ENCODE data around the gene SAP30L. TPM values are rescaled to one million over a fixed set of nuclear protein-coding genes. Genes with fewer than 3 reads are reported as not detected.

SAP30L gene
- total RNA-seq, 1 donor from 2014 or later: 37.7 TPM

DNA sequence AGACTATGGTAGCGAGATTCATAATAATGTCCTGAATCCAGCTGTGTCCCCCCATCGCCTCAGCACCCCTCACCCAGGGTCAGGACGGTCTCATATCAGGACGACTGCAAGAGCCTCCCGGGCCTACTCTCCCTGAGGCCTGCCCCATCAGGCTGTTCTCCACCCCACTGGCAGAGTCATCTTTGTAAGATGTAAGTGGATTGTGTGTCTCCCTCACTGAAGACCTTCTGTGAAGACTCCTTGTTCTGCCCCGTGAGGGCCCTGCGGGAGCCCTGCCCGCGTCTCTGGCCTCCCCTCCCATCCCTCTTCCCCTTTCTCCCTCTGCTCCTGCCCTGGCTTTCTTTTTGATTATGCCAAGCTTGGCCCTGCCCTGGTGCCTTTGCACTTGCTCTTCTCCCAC lies 43.9 kb upstream of the SAP30L start:
- Mint-ChIP-seq H3K9me3 (ENCODE audit: low read depth) (no peaks in the 10 kb centered on the region), H3K4me3 (ENCODE audit: low read depth) (no peak overlapping the region), H3K27me3 (peaks cover 21% of the 10 kb centered on the region), H3K4me1 (ENCODE audit: low read depth) (peaks cover 4% of the 10 kb centered on the region), H3K36me3 (ENCODE audit: insufficient read depth) (no peaks in the 10 kb centered on the region), H3K27ac (no peak overlapping the region)
- DNase-seq (ENCODE audit: low spot score, unreplicated experiment): no peak
- TF ChIP-seq, protein P1, sequence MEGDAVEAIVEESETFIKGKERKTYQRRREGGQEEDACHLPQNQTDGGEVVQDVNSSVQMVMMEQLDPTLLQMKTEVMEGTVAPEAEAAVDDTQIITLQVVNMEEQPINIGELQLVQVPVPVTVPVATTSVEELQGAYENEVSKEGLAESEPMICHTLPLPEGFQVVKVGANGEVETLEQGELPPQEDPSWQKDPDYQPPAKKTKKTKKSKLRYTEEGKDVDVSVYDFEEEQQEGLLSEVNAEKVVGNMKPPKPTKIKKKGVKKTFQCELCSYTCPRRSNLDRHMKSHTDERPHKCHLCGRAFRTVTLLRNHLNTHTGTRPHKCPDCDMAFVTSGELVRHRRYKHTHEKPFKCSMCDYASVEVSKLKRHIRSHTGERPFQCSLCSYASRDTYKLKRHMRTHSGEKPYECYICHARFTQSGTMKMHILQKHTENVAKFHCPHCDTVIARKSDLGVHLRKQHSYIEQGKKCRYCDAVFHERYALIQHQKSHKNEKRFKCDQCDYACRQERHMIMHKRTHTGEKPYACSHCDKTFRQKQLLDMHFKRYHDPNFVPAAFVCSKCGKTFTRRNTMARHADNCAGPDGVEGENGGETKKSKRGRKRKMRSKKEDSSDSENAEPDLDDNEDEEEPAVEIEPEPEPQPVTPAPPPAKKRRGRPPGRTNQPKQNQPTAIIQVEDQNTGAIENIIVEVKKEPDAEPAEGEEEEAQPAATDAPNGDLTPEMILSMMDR (IDR thresholded peaks at IDR 0.05; ENCODE audit: unreplicated experiment): no peak

- TF ChIP-seq, protein P1 (IDR thresholded peaks at IDR 0.05; ENCODE audit: unreplicated experiment): no peak
- H3K27ac Mint-ChIP-seq: no peak overlapping the region
- H3K9me3 Mint-ChIP-seq (ENCODE audit: low read depth): no peaks in the 10 kb centered on the region
- no peak overlapping the region for H3K4me3 Mint-ChIP-seq (ENCODE audit: low read depth)
- H3K27me3 Mint-ChIP-seq: peaks cover 23% of the 10 kb centered on the region
- no peak for DNase-seq (ENCODE audit: low spot score, unreplicated experiment)
- peaks cover 6% of the 10 kb centered on the region for H3K4me1 Mint-ChIP-seq (ENCODE audit: low read depth)
- no peaks in the 10 kb centered on the region for H3K36me3 Mint-ChIP-seq (ENCODE audit: insufficient read depth)
Measured at GRCh38 chr5:154402611-154403010, 43.2 kb upstream of the SAP30L start.

DNA sequence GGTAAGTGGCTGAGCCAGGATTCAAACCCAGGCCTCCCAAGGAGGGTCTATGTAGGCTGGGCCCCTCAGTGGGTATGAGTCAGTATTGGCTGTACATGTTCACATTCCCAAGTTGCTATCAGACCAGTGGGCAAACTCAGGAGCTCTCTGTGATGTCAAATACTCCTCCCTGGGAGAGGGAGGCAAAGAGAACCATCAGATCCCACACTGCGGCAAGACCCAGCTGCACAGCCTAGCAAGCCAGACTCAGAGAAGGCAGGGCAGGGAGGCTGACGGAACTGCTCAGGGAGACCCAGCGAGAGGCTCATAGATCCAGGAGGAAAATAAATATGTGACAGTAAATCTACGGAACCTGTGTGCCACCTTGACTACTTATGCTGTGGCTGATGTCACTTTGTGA lies 42.6 kb upstream of the SAP30L start:
- Mint-ChIP-seq H3K4me1 (ENCODE audit: low read depth) (peaks cover 9% of the 10 kb centered on the region), H3K4me3 (ENCODE audit: low read depth) (no peak overlapping the region), H3K36me3 (ENCODE audit: insufficient read depth) (no peaks in the 10 kb centered on the region), H3K9me3 (ENCODE audit: low read depth) (no peaks in the 10 kb centered on the region), H3K27me3 (peaks cover 23% of the 10 kb centered on the region), H3K27ac (no peak overlapping the region)
- TF ChIP-seq, protein P1 (IDR thresholded peaks at IDR 0.05; ENCODE audit: unreplicated experiment): no peak
- no peak for DNase-seq (ENCODE audit: low spot score, unreplicated experiment)

DNA sequence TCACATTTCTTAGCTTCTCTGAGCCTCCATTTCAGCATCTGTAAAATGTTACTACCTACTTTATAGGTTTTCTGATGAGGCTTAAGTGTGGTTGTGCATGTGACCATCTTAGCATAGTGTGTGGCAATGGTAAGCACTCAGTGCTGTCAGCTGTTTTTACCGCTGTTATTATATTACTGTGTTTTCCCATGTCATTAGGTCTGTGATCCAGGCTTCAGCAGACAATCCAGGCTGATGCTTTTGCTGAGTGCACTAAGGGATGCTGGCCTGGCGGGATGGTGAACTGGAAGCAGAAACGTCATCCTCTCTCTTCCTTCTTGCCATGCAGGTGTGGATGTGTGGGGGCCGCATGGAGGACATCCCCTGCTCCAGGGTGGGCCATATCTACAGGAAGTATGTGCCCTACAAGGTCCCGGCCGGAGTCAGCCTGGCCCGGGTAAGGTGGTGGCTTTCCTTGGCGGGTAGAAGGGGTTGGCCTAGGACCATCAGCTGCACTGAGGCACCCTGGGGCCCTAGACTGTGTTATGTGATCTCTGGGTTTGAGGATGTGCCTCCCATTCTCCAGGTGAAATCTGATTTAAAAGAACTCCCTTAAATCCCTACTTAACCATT lies 41.9 kb upstream of the SAP30L start:
- TF ChIP-seq, protein P1 (IDR thresholded peaks at IDR 0.05; ENCODE audit: unreplicated experiment): no peak

GRCh38 chr5:154405078-154405792 lies 40.6 kb upstream of the SAP30L start:
- Mint-ChIP-seq H3K27me3 (peaks cover 23% of the 10 kb centered on the region), H3K4me1 (ENCODE audit: low read depth) (peaks cover 9% of the 10 kb centered on the region), H3K4me3 (ENCODE audit: low read depth) (peak overlapping the region; percentile 63), H3K9me3 (ENCODE audit: low read depth) (no peaks in the 10 kb centered on the region), H3K27ac (no peak overlapping the region), H3K36me3 (ENCODE audit: insufficient read depth) (no peaks in the 10 kb centered on the region)
- TF ChIP-seq, protein P1 (IDR thresholded peaks at IDR 0.05; ENCODE audit: unreplicated experiment): peak; percentile 92
- DNase-seq (ENCODE audit: low spot score, unreplicated experiment): peak; percentile 67

More for the DNA sequence above, 41.9 kb upstream of the SAP30L start:
- Mint-ChIP-seq H3K9me3 (ENCODE audit: low read depth) (no peaks in the 10 kb centered on the region), H3K4me1 (ENCODE audit: low read depth) (peaks cover 9% of the 10 kb centered on the region), H3K4me3 (ENCODE audit: low read depth) (no peak overlapping the region), H3K27ac (no peak overlapping the region), H3K36me3 (ENCODE audit: insufficient read depth) (no peaks in the 10 kb centered on the region), H3K27me3 (peaks cover 23% of the 10 kb centered on the region)
- no peak for DNase-seq (ENCODE audit: low spot score, unreplicated experiment)
